Measurements from ENCODE around the gene ZNF512.
"Not testable (repeated sequence)": the region's sequence is repeated elsewhere in the genome, so short reads cannot be mapped to it uniquely, and the experiment has no call there.

The ZNF512 gene

GRCh38 chr2:27584597-27584996 is 1.8 kb downstream of the ZNF512 start:
- DNase-seq: no peak

- no peak for DNase-seq
These were observed 4.2 kb downstream of the ZNF512 start for GRCh38 chr2:27587025-27587424.

GRCh38 chr2:27588308-27588707 is 5.5 kb downstream of the ZNF512 start:
- DNase-seq: no peak

GRCh38 chr2:27591745-27592144 is 8.9 kb downstream of the ZNF512 start:
- DNase-seq: no peak

GRCh38 chr2:27593240-27593639 is 10.4 kb downstream of the ZNF512 start:
- no peak for DNase-seq

- not testable (repeated sequence) for DNase-seq
These were observed 11.3 kb downstream of the ZNF512 start for GRCh38 chr2:27594020-27594703.

GRCh38 chr2:27595412-27595811 is 12.6 kb downstream of the ZNF512 start:
- DNase-seq: not testable (repeated sequence)

GRCh38 chr2:27596627-27597026 is 13.8 kb downstream of the ZNF512 start:
- no peak for DNase-seq

- no peak for DNase-seq
These were observed 23.8 kb downstream of the ZNF512 start for GRCh38 chr2:27606611-27607010.

- no peak for DNase-seq
These were observed 31.1 kb downstream of the ZNF512 start for GRCh38 chr2:27613985-27614384.

- no peak for DNase-seq
These were observed 32.5 kb downstream of the ZNF512 start for GRCh38 chr2:27615316-27615715.

GRCh38 chr2:27621524-27621923 is 38.7 kb downstream of the ZNF512 start:
- DNase-seq: no peak

GRCh38 chr2:27622921-27623384 is 40.1 kb downstream of the ZNF512 start:
- DNase-seq: no peak

GRCh38 chr2:27624943-27625342 is 42.1 kb downstream of the ZNF512 start:
- no peak for DNase-seq

- DNase-seq: not testable (repeated sequence)
These were observed 43.5 kb downstream of the ZNF512 start for GRCh38 chr2:27626323-27626722.

GRCh38 chr2:27626921-27627320 is 44.1 kb downstream of the ZNF512 start:
- not testable (repeated sequence) for DNase-seq

- DNase-seq: no peak
These were observed 45.3 kb downstream of the ZNF512 start for GRCh38 chr2:27627963-27628766.

GRCh38 chr2:27628767-27629709 is 46.2 kb downstream of the ZNF512 start, which contains the start of the genes CCDC121 and GPN1:
Gene CCDC121 (minus strand): TSS chr2:27629012. CDS start chr2:27627799, 1,213 bp downstream.
Gene GPN1 (plus strand): TSS chr2:27629050. CDS start chr2:27629059, 9 bp downstream.
- peak; percentile 72 for DNase-seq

GRCh38 chr2:27630257-27630656 is 47.4 kb downstream of the ZNF512 start:
- DNase-seq: not testable (repeated sequence)

GRCh38 chr2:27634291-27634690 is 51.4 kb downstream of the ZNF512 start:
- no peak for DNase-seq

- DNase-seq: no peak
These were observed 53.9 kb downstream of the ZNF512 start for GRCh38 chr2:27636766-27637165.

- no peak for DNase-seq
These were observed 55.3 kb downstream of the ZNF512 start for GRCh38 chr2:27638037-27638637.
